Measurements from ENCODE around the gene SEM1.
"Not testable (repeated sequence)": the region's sequence is repeated elsewhere in the genome, so short reads cannot be mapped to it uniquely, and the experiment has no call there.

The SEM1 gene

DNA sequence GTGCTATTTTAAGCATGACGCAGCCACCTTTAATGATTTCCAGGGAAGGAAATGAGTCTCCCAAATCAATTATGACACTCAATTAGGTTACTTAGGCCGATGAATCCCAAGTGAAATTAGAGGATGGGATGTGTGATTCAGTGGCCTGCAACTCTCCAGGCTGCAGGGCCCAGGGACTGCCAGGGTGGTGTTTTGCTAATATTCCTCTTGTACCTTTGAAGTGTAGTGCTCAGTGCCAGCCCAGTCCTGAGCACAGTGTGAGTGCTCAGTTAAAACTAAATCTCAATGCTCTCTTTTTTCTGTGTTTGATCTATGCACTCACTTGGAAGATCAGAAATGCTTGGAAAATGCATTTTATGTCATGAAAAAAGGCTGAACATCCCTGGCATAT, 51.6 kb downstream of the SEM1 start:
- DNase-seq, result no peak

DNA sequence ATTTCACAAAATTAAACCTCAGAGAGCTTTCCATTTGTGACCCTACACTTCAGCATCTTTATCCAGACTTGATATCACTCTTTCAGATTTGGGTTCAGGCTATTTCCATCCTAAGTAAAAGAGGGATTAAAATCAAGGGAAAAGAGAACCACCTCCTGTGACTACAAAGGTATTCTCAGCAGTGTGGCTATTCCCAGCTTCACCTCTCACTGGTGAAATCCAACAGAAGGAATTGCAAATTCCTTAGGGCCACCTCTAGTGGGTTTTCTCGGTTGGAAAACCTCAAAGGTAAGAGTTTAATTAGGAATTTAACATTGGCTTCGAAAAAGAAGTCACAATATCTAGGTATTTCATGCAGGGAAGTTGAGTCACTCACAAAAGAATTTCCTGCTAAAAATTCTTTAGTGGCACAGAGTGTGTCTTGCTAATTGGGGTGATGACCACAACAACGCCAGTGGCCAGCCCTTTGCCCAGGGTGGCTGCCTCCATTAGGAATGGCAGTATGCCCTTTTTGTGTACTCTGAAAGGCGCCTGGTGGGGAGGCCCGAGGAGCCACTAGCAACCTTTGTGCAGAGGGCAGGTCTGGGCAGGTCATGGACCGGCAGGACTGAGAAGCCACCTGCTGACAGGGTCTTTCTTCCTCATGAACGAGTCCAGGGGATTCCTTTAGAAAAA, 52.2 kb downstream of the SEM1 start:
- DNase-seq, result no peak

DNA sequence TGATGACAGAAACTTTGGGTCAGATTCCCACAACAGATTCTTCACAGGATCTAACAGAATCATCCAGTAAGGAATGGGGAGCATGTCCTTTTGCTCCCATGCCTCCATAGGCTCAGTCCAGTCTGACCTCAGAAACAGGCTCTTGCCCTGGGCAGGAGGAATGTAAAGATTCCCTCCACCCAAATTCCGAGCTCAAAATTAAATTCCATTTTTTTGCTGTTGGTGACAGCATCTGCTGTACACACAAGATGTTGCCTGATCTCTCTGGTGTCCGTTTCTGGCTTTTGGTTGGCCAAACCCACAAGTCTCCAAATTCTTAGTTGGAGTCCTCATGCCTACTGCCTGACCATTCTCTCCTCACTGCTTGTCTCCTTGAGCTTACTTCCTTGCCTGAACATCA, 53.7 kb downstream of the SEM1 start:
- no peak for DNase-seq

DNA sequence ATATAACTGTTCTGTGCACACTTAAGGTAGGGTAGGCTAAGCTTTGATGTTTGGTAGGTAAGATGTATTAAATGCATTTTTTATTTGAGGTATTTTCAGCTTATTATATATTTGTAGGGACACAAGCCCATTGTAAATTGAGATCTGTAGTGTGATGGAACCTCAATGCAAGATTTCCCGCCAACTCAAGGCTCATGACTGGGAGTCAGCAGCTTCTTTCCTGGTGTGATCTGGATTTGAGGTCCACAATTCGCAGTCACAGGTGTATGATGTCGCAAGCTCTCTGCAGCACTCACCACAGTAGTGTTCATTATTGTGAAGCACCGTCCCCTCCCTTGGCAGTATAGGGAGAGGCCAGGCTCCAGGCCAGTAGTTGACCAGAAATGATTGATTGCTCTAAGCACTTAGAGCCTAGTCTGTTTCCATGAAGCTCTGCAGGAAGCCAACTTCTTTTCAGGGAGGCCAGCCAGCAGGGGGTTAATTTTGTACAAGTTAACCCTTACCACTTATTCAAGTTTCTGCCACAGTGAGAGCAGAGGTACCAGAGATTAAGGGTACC, 54.9 kb downstream of the SEM1 start:
- no peak for DNase-seq

DNA sequence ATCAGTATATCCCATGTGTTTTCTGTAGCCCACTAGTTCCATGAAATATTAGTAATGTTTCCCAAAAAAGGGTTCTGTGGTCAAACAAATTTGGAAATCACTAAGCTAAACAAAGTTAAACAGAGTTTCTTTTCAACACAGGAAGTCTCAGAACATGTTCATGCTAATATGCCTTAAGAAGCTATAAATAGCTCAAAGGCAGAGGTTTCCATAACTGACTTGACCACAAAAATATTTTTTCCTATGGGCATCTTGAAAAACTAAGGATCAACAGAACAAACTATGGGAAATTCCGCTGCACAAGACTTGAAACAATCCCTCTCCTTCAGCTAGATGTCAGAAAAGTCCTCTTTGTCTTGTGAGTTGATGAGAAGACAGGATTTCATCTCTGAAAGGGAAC, 59.7 kb downstream of the SEM1 start:
- no peak for DNase-seq

DNA sequence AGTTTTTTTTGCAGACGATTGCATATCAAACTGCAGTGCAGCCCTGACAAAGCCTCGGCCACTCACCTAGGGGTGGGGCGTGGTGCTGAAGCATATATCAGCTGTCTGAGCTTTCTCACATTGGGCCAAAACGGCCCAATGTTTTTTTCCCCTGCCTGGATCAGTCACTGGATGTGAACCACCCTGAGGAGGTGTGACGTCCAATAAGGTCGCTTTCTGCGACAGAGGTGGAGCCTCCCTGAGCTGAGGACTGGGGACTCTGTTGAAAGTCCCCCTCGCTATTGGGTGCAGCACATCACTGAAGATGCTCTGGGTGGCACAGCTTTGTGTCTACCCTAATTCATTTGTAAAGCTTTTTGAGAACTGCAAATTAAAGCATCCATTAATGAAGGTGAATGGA, 60.9 kb downstream of the SEM1 start:
- no peak for DNase-seq

DNA sequence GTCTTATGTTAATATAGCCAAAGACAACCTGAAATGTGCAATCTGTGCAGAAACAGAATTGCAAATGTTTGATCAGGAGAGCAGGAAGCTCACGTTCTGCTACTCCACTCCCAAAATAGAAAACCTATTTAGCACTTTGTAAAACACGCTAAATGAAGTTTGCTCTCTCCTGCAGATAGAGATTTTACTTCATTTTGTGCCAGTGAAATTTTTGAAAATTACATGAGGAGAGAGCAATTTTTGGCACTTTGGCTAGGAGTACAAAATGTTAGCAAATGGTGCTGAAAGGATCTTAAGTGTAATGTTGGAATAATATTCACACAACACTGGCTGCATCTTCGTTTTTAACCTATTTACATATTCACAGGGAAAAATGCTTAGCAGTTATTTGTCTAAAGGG, 61.9 kb downstream of the SEM1 start:
- DNase-seq, result no peak

DNA sequence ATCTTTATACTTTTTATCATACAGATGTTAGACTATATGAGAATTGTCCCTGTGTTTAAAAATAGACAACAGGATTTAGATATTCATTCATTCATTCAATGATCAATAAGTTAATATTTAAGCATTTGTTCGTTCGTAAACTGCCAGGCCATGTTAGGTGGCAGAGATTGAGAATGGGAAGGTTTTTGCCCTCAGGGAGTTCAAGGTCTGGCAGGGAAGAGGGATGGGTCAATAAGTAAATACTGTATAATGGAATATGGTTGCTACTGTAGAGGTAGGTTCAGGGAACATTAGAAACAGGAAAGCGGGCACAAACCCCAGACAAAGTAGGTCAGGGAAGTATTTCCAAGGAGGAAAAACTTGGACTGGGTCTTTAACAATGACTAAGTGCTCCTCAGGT, 64.6 kb downstream of the SEM1 start:
- no peak for DNase-seq

DNA sequence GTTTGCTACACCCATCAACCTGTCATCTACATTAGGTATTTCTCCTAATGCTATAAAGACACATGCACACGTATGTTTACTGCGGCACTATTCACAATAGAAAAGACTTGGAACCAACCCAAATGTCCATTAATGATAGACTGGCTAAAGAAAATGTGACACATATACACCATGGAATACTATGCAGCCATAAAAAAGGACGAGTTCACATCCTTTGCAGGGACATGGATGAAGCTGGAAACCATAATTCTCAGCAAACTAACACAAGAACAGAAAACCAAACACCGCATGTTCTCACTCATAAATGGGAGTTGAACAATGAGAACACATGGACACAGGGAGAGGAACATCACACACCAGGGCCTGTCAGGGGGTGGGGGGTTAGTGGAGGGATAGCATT, 66.2 kb downstream of the SEM1 start:
- not testable (repeated sequence) for DNase-seq

DNA sequence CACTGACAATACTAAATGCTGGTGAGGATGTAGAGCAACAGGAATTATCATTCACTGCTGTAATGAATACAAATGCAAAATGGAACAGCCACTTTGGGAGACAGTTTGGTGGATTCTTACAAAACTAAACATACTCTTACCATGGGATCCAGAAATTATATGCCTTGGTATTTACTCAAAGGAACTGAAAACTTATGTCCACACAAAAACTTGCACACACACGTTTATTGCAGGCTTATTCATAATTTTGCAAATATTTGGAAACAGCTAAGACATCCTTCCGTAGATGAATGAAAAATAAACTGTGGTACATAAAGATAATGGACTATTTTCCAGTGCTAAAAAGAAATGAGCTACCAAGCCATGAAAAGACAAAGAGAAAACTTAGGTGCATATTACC, 69.6 kb downstream of the SEM1 start:
- DNase-seq, result no peak

All from CD4-positive, alpha-beta T cell treated with Interleukin-4 for 4 hours (primary cell).